HG02840 (cell line): ENCODE data around the gene PHF20.
"Not testable (repeated sequence)": the region's sequence is repeated elsewhere in the genome, so short reads cannot be mapped to it uniquely, and the experiment has no call there.

ENCODE experiments used
- ATAC-seq: cut with Tn5 transposase; IDR thresholded peaks from one replicate; pipeline ENCODE4 v1.9.1; 2021; ENCODE audit warnings: mild to moderate bottlenecking, moderate library complexity, moderate number of reproducible peaks; ENCODE audit not compliant: unreplicated experiment, low FRiP score

PHF20 gene

DNA sequence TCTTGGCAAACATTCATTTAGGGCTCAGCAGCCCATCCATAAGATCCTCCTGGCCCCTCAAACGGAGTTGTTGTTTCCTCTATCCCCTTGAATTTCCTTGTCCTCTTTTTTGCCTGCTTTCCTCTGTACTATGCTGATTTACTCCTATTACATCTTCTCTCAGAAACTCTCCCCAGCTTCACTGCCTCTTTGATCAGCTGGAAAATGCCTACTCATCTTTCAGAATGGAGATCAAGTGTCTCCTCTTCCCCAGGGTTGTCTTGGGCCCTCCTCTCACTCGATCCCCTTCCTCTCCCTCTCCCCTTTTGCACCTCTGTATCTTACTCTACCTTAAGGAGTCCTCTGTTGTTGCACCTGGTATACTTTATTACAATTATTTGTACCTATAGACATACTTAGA is 60.2 kb downstream of the PHF20 start:
- no peak for ATAC-seq

DNA sequence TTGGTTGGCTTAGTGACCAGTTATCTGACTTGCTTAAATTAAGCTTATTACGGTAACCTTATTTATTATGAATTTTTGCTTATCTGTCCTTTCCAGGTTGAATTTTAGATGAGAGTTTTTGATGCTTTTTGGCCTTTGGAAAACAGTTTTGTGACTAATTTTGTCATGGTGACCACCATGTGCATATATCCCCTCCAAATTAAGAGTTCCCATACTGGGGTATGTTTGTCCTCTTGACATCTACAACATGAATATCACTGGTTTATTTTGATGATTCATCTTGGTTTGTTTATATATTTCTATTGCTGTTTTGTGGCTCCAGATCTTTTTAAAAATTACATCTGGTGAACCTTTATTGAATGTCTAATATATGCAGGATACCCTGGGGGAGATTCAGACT is 61.4 kb downstream of the PHF20 start:
- ATAC-seq = no peak

DNA sequence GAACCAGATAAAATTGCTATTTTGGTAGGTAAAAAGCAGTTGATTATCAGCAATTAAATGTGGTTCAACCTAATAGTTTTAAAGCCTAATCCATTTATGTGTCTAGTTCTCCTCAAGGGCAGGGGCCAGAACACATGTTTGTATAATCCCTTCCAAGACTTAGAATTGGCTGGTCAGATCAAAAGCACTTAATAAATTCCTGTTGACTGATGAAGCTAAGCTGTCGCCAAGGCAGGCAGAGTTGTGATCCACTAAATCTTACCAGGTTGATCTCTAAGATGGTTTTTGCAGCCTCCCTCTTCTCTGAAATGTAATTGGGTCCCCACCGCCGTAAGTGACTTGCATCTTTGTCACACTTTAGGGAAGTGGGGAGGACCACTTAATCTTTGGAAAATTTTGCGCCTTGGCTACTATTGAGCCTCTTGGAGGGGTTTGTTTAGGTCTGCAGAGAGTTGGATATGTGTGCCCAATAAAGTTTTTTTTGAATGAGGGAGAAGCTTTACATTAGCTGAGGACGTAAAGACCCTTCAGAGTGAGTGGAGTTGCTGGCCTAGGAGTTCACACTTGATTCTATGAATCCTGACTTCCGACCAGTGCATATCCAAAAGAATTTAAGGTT is 65.9 kb downstream of the PHF20 start:
- ATAC-seq = no peak

DNA sequence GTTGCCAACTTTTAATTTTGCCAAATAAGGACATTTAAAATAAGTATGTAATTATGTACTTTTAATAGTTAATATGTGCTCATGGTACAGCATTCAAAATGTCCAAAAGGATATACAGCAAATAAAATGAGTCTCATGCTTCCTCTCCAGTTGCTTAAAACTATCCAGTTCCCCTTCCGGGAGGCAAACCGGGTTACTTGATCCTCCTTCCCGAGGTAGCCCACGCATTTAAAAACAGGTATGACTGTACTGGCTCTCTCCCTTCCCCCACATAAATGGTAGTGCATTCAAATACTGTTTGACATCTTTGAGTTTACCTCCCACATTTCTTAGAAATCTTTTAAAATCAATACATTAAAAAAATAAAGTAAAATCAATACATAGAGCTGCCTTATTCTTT is 66.4 kb downstream of the PHF20 start:
- no peak for ATAC-seq

DNA sequence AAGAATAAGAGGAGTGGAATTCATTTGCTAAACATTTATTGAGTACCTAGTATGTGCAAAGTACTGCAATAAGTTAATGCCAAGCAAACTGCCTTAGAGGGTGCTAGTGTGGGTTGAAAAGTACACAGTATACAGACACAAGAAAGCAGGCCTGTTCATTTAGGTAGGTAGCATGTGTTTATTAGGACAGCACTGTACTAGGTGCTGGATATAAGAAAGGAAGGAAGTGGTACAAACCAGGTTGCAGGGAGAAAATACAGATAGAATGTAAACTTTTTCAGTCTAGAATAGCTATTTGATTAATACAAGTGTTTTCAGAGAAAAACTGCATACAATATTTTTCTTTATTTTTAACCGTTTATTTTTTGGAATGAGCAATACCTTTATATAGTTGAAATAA is 68.1 kb downstream of the PHF20 start:
- no peak for ATAC-seq

DNA sequence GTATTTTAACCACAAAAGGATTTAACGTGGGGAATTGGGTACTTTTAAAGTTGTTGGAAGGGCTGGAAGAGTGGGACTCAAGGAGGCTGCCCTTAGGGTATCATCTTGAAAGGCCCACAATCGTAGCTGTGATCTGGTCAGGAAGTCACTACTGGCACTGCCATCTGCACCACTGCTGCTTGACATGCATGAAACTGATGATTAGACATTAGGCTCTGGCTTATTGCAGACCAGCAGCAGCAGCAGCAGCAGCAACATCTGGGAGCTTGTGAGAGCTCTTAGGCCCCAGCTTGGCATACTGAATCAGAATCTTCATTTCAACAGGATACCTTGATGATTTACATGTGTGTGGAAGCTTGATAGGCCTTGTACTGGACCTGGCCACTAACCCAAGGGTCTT is 68.6 kb downstream of the PHF20 start:
- ATAC-seq = no peak

DNA sequence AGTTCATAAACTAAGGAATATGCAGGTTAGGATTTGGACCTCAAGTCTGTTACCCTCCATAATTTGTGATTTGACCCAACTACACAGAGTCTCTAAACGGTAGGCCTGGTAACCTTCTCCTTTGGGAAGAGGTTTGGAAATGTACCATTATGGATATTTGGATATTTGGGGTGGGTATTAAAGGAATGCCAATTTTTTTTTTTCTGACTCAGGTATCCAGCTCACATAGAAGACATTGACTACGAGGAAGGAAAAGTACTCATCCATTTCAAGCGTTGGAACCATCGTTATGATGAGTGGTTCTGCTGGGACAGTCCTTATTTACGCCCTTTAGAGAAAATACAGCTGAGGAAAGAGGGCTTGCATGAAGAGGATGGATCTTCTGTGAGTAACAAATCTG is 70.5 kb downstream of the PHF20 start:
- no peak for ATAC-seq

DNA sequence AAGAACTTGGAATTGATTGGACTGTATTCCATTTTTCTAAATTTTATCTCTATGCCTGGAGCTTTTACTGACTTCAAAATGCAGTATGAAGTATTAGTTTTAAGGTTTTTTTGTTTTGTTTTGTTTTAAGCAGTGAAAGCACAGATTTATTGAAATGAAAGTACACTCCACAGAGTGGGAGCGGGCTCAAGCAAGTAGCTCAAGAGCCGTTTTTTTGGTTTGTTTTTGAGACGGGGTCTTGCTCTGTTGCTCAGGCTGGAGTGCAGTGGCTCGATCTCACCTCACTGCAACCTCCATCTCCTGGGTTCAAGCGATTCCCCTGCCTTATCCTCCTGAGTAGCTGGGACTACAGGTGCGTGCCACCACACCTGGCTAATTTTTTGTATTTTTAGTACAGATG is 72.1 kb downstream of the PHF20 start:
- not testable (repeated sequence) for ATAC-seq

DNA sequence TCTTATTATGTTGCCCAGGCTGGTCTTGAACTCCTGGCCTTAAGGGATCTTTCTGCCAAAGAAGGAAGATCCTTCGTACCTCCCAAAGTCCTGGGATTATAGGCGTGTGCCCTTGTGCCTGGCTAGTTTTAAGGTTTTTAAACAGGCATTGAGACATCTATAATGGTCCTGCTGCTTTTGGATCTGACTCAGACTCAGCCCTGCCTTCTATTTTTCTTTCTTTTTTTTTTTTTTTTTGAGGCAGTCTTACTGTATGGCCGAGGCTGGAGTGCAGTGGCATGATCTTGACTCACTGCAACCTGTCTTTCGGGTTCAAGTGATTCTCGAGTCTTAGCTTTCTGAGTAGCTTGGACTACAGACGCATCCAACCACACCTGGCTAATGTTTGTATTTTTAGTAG is 73.7 kb downstream of the PHF20 start:
- ATAC-seq = no peak

DNA sequence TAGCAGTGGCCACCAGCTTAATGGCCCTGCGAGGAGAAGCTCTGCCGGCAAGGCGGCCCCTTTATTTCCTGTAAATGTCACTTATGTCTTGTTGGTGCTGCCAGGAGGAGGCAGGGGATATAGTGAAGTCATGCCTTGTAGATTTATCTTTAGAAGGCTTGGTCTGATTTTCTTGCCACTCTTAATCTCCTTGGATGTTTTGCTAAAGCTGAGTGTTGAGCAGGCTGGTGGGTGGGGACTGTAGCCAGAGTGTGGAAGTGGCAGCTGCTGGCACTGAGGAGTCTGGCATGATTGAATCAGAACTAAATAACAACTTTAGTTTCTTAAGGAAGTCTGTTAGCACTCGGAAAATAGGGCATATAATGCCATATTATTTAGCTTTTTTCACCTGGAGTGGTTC is 77.9 kb downstream of the PHF20 start:
- ATAC-seq = no peak

DNA sequence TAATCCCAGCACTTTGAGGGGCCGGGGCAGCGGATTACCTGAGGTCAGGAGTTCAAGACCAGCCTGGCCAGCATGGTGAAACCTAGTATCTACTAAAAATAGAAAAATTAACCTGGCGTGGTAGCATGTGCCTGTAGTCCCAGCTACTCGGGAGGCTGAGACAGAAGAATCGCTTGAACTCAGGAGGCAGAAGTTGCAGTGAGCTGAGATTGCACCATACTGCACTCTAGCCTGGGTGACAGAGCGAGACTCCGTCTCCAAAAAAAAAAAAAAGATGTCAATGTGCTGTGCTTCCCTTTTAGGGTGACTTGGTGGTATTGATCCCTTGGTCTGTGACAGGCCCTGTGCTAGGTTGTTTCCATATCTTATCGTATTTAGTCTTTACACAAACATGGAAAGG is 79.8 kb downstream of the PHF20 start:
- ATAC-seq = not testable (repeated sequence)

DNA sequence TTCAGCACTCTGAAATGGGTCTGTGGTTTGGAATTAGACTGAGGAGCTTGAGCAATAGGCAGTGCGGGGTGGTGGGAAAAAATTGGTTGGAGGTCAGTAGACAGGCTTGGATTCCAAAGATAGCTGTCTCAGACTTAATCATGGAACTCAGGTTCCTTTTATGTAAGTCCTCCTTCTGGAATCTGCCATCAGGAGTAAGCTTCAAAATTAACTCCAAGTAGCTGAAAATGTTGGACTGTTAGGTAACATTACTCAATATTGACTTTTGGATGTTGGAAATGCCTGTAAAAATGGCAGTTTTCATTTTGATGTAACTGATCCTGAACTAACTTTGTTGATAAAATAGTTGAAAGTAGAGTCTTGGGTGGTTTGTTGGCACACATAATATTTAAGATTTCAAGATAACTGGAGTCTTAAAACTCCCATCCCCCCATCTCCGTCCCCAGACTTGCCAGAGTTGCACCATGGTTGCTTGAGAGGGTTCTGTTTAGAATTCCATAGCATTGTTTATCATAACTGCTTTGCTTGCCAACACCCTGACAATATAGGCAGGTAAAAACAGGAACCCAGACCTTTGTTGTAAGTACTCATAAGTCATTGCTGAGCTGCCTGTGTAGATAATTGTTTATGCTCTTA is 83.0 kb downstream of the PHF20 start:
- ATAC-seq = no peak

DNA sequence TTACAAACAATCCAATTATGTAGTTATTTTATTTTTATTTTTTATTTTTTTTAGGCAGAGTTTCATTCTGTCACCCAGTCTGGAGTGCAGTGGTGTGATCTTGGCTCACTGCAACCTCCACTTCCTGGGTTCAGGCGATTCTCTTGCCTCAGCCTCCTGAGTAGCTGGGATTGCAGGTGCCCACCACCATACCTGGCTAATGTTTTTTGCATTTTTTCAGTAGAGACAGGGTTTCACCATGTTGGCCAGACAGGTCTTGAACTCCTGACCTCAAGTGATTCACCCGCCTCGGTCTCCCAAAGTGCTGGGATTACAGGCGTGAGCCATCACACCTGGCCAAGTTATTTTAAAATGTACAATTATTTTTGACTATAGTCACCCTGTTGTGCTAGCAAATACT is 83.8 kb downstream of the PHF20 start:
- ATAC-seq = not testable (repeated sequence)

DNA sequence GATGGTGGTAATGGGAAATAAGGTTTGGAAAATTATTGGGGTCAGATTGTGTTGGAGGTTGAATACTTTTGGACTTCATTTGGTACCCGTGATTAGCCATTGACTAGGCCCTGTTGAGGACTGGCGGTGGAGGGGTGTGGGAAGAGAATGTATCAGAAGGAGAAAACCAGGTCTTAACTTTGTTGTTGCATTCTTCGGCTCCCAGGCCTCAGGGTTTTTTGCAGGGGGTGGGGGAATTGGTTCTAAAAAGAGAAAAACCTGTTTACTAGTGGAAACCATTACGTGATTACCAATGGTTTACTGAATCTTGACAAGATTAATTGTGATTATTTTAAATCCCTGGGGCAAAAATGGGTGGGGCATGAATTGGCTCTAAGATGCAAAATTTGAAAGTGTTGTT is 85.1 kb downstream of the PHF20 start:
- no peak for ATAC-seq

DNA sequence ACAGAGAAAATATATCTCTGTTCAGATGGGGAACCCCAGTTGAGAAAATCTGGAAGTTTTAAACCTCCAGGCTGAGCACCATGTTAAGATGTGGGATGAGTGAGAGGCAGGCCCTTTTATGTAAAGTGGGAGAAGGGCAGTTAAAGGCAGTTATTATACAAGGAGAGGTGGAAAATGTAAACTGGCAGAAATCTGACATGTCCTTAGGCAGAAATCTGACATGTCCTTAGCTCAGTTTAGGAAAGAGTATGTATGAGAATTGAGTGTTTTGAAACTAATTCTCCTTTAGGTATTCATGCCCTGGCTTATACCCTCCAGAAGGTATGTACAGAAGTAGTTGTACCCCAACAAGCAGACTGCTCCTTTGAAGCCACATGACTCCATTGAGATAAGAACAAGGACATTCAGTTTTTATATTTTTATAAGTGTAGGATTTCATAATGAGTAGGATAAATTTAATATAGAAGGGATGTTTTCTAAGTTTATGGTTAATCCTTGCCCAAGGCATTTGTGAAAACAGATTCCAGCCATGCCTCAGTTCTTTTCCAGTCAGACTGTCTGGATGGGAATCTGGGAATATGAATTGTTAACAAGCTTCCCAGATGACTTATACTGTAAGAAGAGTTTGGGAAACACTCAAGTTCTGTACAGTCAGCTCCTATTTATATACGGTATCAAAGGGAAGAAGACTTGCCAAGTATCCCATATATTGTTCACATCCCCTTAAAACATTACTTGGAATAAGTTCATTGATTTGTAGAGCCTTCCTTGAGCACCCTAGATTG is 94.8 kb downstream of the PHF20 start:
- ATAC-seq = no peak

DNA sequence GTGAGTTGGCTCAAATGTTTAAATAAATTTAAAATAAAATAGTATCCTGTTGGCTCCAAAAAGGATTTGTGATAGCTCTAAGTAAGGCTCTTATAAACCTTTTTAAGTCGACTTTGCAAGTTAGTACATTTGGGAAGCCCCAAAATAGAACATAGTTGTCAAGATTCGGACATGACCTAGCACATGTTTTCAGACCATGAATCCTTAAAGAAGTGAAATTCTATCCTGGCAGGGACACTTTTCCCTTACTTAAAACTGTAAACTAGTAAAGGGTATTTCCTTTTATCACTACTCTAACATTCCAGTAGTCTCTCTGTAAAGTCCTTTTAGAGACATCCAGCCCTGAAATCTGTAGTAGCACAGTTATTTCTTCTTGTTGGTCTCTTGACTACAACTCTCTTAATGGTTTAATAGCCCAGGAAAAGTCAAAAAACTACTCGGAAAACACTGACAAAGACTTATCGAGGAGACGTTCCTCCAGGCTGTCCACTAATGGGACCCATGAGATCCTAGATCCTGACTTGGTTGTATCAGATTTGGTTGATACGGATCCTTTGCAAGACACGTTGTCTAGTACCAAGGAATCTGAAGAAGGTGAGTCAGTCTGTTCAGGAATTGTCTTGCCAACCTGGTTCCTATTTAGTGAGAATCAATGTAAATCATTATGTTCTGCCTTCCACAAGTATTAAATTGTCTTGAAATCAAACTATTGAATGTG is 98.9 kb downstream of the PHF20 start:
- ATAC-seq = no peak

DNA sequence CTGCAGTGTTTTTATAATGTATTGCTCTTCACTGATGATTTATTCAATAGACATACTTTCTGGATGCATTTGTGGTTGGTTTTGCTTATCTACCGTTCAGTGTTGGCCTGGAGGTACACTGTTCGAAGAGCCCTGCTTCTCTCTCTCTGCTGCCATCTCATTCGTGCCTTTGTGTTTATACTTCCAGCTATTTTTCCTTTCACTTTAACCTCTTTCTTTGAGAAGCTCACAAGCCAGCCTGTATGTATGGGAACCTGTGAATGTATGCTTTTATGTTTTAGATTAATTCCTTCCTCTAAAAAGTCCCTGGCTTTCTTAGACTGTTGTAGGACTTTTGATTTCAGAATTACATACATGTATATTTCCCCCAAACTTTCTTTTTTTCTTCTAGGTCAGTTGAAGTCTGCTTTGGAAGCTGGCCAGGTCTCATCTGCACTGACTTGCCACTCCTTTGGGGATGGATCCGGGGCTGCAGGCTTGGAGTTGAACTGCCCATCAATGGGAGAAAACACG is 99.5 kb downstream of the PHF20 start:
- no peak for ATAC-seq

DNA sequence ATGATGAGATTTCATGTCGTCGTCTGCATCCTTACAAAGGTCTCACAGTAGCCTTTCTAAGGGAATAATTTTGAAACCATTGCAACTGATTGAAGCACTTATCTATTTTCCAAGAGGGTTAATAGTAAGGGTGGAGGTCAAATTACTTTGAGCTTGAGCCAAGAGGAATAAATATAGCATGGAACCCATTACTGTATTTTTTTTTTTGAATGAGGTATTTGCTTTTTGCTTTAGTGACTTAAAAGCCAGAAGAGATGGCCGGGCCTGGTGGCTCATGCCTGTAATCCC is 104.2 kb downstream of the PHF20 start:
- ATAC-seq = no peak

DNA sequence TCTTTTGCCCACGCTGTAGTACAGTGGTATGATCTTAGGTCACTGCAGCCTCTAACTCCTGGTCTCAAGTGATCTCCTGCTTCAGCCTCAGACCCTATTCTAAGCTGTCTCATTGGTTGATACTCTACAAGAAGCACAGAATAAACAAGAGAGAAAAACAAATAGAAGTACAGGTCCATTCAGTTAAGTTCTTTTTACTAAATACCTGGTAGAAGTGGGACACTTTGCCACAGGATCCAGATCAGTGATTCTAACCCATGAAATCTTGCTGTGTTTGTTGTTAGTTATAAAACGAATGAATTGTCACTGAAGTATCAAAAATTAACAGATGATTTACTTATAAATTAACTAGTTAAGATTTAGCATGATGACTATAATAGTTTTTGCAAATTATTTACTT is 105.8 kb downstream of the PHF20 start:
- ATAC-seq = no peak

DNA sequence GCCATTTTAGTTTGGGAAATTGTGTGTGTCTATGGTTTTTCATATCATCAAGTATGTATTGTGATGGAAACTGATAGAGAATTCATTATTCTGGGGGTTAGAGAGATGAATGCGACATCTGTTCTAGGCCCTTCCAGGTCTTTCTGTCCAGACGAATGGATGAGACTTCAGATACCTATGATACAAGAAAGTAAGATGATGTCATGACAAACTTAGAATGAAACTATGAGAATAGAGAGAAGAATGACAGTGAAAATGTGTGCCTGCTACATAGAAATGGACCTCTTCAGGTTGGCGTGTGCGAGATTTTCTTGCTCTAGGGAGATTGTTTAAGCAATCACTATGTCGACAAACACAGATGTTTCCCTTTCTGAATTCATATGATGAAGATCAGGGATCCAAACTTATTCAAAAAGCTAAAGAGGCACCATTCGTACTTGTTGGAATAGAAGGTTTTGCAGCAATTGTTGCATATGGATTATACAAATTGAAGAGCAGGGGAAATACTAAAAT is 106.4 kb downstream of the PHF20 start:
- ATAC-seq = no peak

DNA sequence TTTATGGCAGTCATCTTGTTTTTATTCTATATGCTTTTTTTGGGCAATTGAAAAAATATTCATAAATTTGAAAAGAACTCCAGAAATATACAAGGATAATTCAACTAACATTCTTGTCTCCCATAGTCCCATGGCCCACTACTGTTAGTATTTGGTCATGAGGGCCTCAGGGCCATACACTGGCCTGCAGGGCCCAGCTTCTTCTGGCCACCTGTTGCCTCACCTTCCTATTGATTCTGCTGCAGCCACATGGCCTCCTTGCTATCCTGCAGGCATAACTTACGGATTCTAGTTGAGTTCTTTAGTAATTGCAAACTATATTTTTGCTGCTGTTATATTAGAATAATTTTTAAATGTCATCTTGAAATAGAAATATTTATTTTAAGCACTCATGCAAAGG is 109.9 kb downstream of the PHF20 start:
- ATAC-seq = no peak
